ENCODE results near the gene ZNF512B.

DNA sequence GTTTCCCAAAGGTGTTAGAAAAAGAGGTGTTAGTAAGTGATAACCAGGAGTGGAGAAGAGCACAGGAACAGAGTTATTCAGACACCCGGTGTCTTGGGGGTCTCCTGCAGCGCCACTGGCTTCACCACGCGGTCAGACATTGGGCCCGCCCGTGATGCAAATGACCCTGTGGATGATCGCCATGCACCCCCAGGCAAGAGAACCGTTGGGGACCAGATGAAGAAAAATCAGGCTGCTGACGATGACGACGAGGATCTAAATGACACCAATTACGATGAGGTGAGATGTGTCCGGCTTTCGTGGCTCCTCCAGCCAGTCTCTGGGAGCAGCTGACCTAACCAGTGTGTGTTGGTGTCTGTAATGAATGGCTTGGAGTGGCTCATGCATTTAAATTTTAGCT is 13.2 kb upstream of the ZNF512B start:
- TF ChIP-seq, protein P1, sequence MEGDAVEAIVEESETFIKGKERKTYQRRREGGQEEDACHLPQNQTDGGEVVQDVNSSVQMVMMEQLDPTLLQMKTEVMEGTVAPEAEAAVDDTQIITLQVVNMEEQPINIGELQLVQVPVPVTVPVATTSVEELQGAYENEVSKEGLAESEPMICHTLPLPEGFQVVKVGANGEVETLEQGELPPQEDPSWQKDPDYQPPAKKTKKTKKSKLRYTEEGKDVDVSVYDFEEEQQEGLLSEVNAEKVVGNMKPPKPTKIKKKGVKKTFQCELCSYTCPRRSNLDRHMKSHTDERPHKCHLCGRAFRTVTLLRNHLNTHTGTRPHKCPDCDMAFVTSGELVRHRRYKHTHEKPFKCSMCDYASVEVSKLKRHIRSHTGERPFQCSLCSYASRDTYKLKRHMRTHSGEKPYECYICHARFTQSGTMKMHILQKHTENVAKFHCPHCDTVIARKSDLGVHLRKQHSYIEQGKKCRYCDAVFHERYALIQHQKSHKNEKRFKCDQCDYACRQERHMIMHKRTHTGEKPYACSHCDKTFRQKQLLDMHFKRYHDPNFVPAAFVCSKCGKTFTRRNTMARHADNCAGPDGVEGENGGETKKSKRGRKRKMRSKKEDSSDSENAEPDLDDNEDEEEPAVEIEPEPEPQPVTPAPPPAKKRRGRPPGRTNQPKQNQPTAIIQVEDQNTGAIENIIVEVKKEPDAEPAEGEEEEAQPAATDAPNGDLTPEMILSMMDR (IDR thresholded peaks at IDR 0.05; ENCODE audit: low read length), result no peak
- no peak for TF ChIP-seq EZH2 (optimal IDR thresholded peaks at IDR 0.05; ENCODE audit: low read depth, low read length)

Measured in MM.1S (cell line).